ENCODE data around the gene CEP164.

Gene CEP164

GRCh38 chr11:117327567-117328374 is at the start of gene CEP164:
TSS of gene CEP164 (plus strand) at chr11:117327854. CDS start at chr11:117338587, 10,733 bp downstream.
- TF ChIP-seq, protein P1, sequence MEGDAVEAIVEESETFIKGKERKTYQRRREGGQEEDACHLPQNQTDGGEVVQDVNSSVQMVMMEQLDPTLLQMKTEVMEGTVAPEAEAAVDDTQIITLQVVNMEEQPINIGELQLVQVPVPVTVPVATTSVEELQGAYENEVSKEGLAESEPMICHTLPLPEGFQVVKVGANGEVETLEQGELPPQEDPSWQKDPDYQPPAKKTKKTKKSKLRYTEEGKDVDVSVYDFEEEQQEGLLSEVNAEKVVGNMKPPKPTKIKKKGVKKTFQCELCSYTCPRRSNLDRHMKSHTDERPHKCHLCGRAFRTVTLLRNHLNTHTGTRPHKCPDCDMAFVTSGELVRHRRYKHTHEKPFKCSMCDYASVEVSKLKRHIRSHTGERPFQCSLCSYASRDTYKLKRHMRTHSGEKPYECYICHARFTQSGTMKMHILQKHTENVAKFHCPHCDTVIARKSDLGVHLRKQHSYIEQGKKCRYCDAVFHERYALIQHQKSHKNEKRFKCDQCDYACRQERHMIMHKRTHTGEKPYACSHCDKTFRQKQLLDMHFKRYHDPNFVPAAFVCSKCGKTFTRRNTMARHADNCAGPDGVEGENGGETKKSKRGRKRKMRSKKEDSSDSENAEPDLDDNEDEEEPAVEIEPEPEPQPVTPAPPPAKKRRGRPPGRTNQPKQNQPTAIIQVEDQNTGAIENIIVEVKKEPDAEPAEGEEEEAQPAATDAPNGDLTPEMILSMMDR (IDR thresholded peaks at IDR 0.05; ENCODE audit: extremely low read depth, insufficient read depth, missing control alignments): no peak
- in situ Hi-C loops (cut with MboI; ENCODE audit: low pct_unique_long_range_greater_than_20kb, low sequenced_read_pairs, unreplicated experiment): no loop called here
- peak; percentile 98 for DNase-seq (ENCODE audit: low spot score)

- TF ChIP-seq, protein P1 (IDR thresholded peaks at IDR 0.05; ENCODE audit: extremely low read depth, insufficient read depth, missing control alignments): no peak
- in situ Hi-C loops (cut with MboI; ENCODE audit: low pct_unique_long_range_greater_than_20kb, low sequenced_read_pairs, unreplicated experiment): no loop called here
- no peak for DNase-seq (ENCODE audit: low spot score)
Measured at GRCh38 chr11:117278347-117278746, 49.3 kb upstream of the CEP164 start.

- TF ChIP-seq, protein P1 (IDR thresholded peaks at IDR 0.05; ENCODE audit: extremely low read depth, insufficient read depth, missing control alignments): no peak
- no peak for DNase-seq (ENCODE audit: low spot score)
- in situ Hi-C loops (cut with MboI; ENCODE audit: low pct_unique_long_range_greater_than_20kb, low sequenced_read_pairs, unreplicated experiment): no loop called here
Measured at GRCh38 chr11:117279711-117280376, 47.8 kb upstream of the CEP164 start.

- in situ Hi-C loops (cut with MboI; ENCODE audit: low pct_unique_long_range_greater_than_20kb, low sequenced_read_pairs, unreplicated experiment): no loop called here
- DNase-seq (ENCODE audit: low spot score): no peak
- TF ChIP-seq, protein P1 (IDR thresholded peaks at IDR 0.05; ENCODE audit: extremely low read depth, insufficient read depth, missing control alignments): no peak
Measured at GRCh38 chr11:117281159-117281558, 46.5 kb upstream of the CEP164 start.

GRCh38 chr11:117281869-117282268 is 45.8 kb upstream of the CEP164 start:
- no peak for DNase-seq (ENCODE audit: low spot score)
- TF ChIP-seq, protein P1 (IDR thresholded peaks at IDR 0.05; ENCODE audit: extremely low read depth, insufficient read depth, missing control alignments): no peak
- in situ Hi-C loops (cut with MboI; ENCODE audit: low pct_unique_long_range_greater_than_20kb, low sequenced_read_pairs, unreplicated experiment): no loop called here

DNA sequence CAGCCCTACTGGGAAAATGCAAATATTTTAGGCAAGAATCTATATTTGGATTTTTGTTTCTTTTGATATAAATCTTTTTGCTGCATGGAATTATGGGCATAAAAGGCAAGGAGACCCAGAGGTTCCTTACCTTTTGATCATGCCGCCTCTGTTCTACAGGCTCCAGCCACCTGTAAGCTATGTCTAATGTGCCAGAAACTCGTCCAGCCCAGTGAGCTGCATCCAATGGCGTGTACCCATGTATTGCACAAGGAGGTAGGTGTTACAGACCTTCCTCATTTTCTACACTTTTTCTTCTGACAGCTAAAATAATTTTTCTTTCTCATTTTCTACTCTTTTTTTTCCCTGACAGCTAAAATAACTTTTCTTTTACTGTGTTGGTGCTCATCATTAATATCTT is 44.7 kb upstream of the CEP164 start:
- in situ Hi-C loops (cut with MboI; ENCODE audit: low pct_unique_long_range_greater_than_20kb, low sequenced_read_pairs, unreplicated experiment): no loop called here
- TF ChIP-seq, protein P1 (IDR thresholded peaks at IDR 0.05; ENCODE audit: extremely low read depth, insufficient read depth, missing control alignments): no peak
- no peak for DNase-seq (ENCODE audit: low spot score)

All from GM13977 (cell line).